HG02938 (cell line): ENCODE measurements around the gene MED27.

ENCODE experiments used
- ATAC-seq: cut with Tn5 transposase; IDR thresholded peaks from one replicate; pipeline ENCODE4 v1.9.1; 2021; ENCODE audit warnings: mild to moderate bottlenecking, moderate library complexity; ENCODE audit not compliant: unreplicated experiment

MED27 gene

GRCh38 chr9:131824155-131824594, 255.5 kb downstream of the MED27 start:
- no peak for ATAC-seq

GRCh38 chr9:131823701-131824146, 255.9 kb downstream of the MED27 start:
- ATAC-seq = no peak

GRCh38 chr9:131818089-131818488, 261.6 kb downstream of the MED27 start:
- ATAC-seq = no peak

DNA sequence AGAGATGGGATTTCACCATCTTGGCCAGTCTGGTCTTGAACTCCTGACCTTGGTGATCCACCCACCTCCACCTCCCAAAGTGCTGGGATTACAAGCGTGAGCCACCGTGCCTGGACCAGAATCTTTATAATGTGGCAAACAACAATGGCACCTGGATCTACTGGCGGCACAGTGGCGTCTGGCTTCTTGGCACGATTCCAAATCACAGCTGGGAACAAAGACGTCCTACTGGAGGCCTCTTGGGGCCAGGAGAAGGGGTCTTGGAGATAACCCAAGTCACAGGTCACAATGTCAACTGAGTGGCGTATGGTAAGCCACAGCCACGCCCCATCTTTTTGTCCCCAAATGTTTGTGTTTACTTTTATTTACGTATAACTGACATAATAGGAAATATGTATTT, 262.0 kb downstream of the MED27 start:
- ATAC-seq = no peak

GRCh38 chr9:131817073-131817472, 262.6 kb downstream of the MED27 start:
- ATAC-seq = no peak

DNA sequence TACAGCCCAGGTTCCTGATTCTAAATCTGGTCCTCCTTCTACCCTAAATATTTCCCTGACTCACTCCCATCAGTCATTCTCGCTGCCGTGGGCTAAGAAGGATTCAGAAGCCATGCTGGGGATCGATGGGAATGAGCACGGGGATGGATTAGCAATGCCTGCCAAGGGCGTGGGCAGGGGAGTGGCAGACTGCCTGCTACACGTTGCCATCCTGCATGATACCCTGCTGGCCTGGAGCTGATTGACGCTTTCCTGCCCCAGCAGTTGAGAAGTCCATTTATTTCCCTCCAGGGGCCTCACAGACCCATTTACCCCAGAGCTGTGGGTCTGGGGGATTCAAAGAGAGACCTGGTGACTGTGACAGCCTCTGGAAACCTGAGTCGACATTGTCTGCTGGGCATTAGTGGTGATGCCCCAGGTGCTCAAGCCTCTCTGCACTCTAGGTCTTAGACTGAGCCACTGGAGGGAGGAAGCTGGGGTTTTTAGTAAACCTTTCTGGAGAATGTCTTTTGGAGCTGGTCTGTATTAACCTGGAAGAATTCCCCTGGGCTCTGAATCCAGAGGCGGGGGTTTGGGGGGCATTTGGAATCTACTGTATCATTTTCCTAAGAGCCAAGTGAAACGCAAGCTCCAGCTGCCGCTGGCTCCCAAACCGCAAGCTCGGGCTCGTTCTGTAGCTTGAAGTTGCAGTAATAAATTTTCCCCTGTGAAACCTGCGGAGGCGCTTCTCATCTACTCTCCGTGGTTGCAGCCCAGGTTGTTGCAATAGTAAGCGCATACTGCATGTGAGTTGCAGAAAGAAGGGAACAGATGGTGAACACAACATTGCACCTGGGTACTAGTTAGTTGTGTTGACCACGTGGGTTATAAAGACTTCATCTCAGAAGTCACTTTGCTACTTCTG, 263.4 kb downstream of the MED27 start:
- no peak for ATAC-seq

GRCh38 chr9:131814707-131815106, 265.0 kb downstream of the MED27 start:
- ATAC-seq = no peak

GRCh38 chr9:131813116-131813515, 266.6 kb downstream of the MED27 start:
- ATAC-seq = no peak

GRCh38 chr9:131812116-131812790, 267.4 kb downstream of the MED27 start:
- ATAC-seq = no peak

- ATAC-seq = no peak
Observed at GRCh38 chr9:131811405-131811804, 268.3 kb downstream of the MED27 start.

DNA sequence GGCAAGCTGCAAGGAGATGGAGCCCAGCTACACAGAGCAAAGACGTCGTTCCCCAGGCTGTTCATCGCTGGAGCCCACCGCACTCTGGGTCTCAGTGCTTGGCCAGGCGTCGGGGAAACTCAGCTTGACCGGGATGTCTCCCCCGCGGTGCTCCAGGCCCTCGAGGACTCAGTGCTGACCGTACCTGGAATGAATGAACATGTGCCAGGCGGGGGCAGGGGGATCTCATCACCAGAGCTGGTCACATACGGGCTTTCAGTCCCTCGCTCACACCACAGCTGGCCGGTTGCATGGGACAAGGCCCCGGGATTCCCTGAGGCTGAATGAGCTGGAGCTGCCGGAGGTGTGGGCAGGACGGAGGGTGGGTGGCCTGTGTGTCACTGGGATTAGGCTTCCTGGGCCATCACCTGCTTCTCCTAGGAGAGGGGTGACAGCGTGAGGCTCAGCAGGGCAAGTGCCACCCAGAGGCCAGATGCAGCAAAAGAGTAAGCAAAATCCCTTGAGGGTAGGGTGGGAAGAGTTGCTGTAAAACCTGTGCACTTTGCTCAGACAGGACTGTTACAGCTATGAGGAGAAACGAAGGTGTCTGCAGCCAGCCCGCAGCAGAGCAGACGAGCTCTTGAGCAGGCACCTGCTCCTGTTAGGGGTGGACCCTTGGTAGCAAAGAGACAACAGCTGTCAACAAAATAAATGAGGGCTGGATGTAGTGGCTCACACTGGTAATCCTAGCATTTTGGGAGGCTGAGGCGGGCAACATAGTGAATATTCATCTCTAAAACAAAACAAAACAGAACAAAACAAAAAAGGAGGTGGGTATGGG, 269.1 kb downstream of the MED27 start:
- ATAC-seq = no peak
